B cell (primary cell): ENCODE data around the gene TUT4. TPM values are rescaled to one million over a fixed set of nuclear protein-coding genes. Genes with fewer than 3 reads are reported as not detected.

Experiments used
- ATAC-seq: fragments of 200-7000 bp; cut with Tn5 transposase; one replicate; pipeline ENCODE4 v1.10.0; 2021; ENCODE audit warnings: low read depth, mild to moderate bottlenecking, moderate number of reproducible peaks, moderate library complexity
- CTCF ChIA-PET: fragments of 350-600 bp; sonication (Branson Sonifier 250); formaldehyde crosslinking; loops from one replicate; lab custom pipeline; 2021; ENCODE audit warnings: antibody characterized with exemption, inconsistent platforms; lab: Charles Lee
- POLR2A ChIA-PET: fragments of 350-600 bp; sonication (Branson Sonifier 250); formaldehyde crosslinking; loops from one replicate; lab custom pipeline; 2021; ENCODE audit warnings: antibody characterized with exemption; lab: Charles Lee
- DNase-seq: peaks from one replicate; pipeline ENCODE4 v3.0.0; 2013
- H2AFZ ChIP-seq: 2 replicates; pipeline ENCODE4 v1.6.1; 2012; ENCODE audit warnings: mild to moderate bottlenecking, low read depth, low read length; ENCODE audit not compliant: insufficient read depth, poor library complexity, severe bottlenecking
- H3K27ac ChIP-seq, 2 donors: 1 replicate in 1 of 2; 2 replicates in 1 of 2; pipeline ENCODE4 v1.5.1; 2012 to 2013; ENCODE audit warnings: low read length in 2 of 2, mild to moderate bottlenecking in 2 of 2, moderate library complexity in 1 of 2
- H3K27me3 ChIP-seq, 4 experiments: fragments of 200-600 bp in 1 of 4; sonication (generic) in 1 of 4; replicated peaks in 1 of 4; 1 replicate in 2 of 4; 2 replicates in 2 of 4; pipeline versions ENCODE4 v1.6.1 to v1.7.0; 2013 to 2016; ENCODE audit warnings: low read length in 3 of 4, mild to moderate bottlenecking in 2 of 4, mixed read lengths in 1 of 4, moderate library complexity in 1 of 4; ENCODE audit not compliant: insufficient read depth in 4 of 4, control insufficient read depth in 3 of 4; ENCODE audit errors: control extremely low read depth in 1 of 4
- H3K36me3 ChIP-seq, 2 experiments: replicated peaks in 1 of 2; 1 replicate in 1 of 2; 2 replicates in 1 of 2; pipeline versions ENCODE4 v1.6.1 to v1.7.1; 2013; ENCODE audit warnings: low read length in 1 of 2; ENCODE audit not compliant: insufficient read depth in 2 of 2, control insufficient read depth in 1 of 2; ENCODE audit errors: control extremely low read depth in 1 of 2, extremely low read depth in 1 of 2
- H3K4me1 ChIP-seq, 2 donors: fragments of 200-600 bp in 1 of 2; sonication (generic) in 1 of 2; 1 replicate in 1 of 2; 2 replicates in 1 of 2; pipeline versions ENCODE4 v1.5.1 to v1.6.1; 2013 to 2017; ENCODE audit warnings: low read length in 2 of 2; ENCODE audit not compliant: control insufficient read depth in 2 of 2, insufficient read depth in 2 of 2
- H3K4me2 ChIP-seq: replicated peaks from 2 replicates; pipeline ENCODE3; 2012; ENCODE audit warnings: mild to moderate bottlenecking, low read depth, low read length; ENCODE audit not compliant: poor library complexity, severe bottlenecking
- H3K4me3 ChIP-seq, 5 experiments: fragments of 200-600 bp in 1 of 5; sonication (generic) in 1 of 5; 1 replicate in 3 of 5; 2 replicates in 2 of 5; pipeline versions ENCODE4 v1.5.1 to v1.7.0; 2011 to 2016; ENCODE audit warnings: low read length in 4 of 5, mild to moderate bottlenecking in 4 of 5, low read depth in 2 of 5, control low read depth in 1 of 5, moderate library complexity in 1 of 5; ENCODE audit not compliant: insufficient read depth in 1 of 5; ENCODE audit errors: control extremely low read depth in 1 of 5, extremely low read depth in 1 of 5
- H3K79me2 ChIP-seq: fragments of 200-600 bp; sonication (generic); one replicate; pipeline ENCODE4 v1.6.0; 2016; ENCODE audit warnings: low read length; ENCODE audit not compliant: control insufficient read depth, insufficient read depth
- H3K9ac ChIP-seq: fragments of 200-600 bp; sonication (generic); 2 replicates; pipeline ENCODE4 v1.6.1; 2017; ENCODE audit warnings: mild to moderate bottlenecking, low read length, moderate library complexity
- H3K9me3 ChIP-seq, 3 donors: one replicate each; pipeline versions ENCODE4 v1.6.1 to v1.7.1; 2013; ENCODE audit warnings: low read length in 2 of 3; ENCODE audit not compliant: control insufficient read depth in 2 of 3, insufficient read depth in 1 of 3; ENCODE audit errors: control extremely low read depth in 1 of 3
- H4K20me1 ChIP-seq: 2 replicates; pipeline ENCODE4 v1.6.0; 2012; ENCODE audit warnings: mild to moderate bottlenecking, low read length; ENCODE audit not compliant: insufficient read depth, control insufficient read depth, poor library complexity, severe bottlenecking
- H3K27ac Mint-ChIP-seq: one replicate; pipeline ENCODE4 v1.8.0; 2021; ENCODE audit warnings: mixed read lengths
- H3K27me3 Mint-ChIP-seq: one replicate; pipeline ENCODE4 v1.8.0; 2021; ENCODE audit warnings: mixed read lengths
- H3K4me1 Mint-ChIP-seq: one replicate; pipeline ENCODE4 v1.8.0; 2021; ENCODE audit warnings: mixed read lengths
- H3K4me3 Mint-ChIP-seq: one replicate; pipeline ENCODE4 v1.8.0; 2021; ENCODE audit warnings: mixed read lengths
- H3K9me3 Mint-ChIP-seq: one replicate; pipeline ENCODE4 v1.8.0; 2022; ENCODE audit warnings: mixed read lengths; ENCODE audit not compliant: insufficient read depth
- CTCF ChIP-seq: fragments of 200-600 bp; IDR thresholded peaks from one replicate; pipeline ENCODE4 v1.8.0; 2022; ENCODE audit warnings: antibody characterized with exemption, mild to moderate bottlenecking
- EZH2 ChIP-seq: IDR thresholded peaks from 2 replicates; pipeline ENCODE4 v1.6.1; 2012; ENCODE audit warnings: borderline replicate concordance, low read depth, mild to moderate bottlenecking, moderate library complexity, low read length; ENCODE audit not compliant: insufficient read depth, poor library complexity, severe bottlenecking
- WGBS: methylation state at CpG from one replicate; pipeline ENCODE4 v1.1.5; 2013; ENCODE audit warnings: missing lambda C conversion rate; ENCODE audit not compliant: insufficient coverage; 5-methylcytosine and 5-hydroxymethylcytosine counted together
- intact Hi-C: fragments of 100-400 bp; cut with micrococcal nuclease; formaldehyde crosslinking; loops from one replicate; pipeline ENCODE4 v1.10.0; 2022
- polyA plus RNA-seq: library from polyadenylated mRNA; depleted of rRNA; stranded (reverse); fragments of >200 nt; gene quantifications from 2 replicates; pipeline ENCODE4 v1.2.3, GENCODE V29; 2012
- total RNA-seq, 2 donors: library from RNA; stranded (reverse); fragments of 120-200 nt in 1 of 2; gene quantifications; 1 replicate in 1 of 2; 2 replicates in 1 of 2; pipeline versions ENCODE4 v1.2.3 to v1.2.4, GENCODE V29; 2013 to 2022

The TUT4 gene
- total and polyA plus RNA-seq, 2 donors (not counting 1 experiment from before 2014, with no cell fraction given): 76.6 to 248 TPM

GRCh38 chr1:52593495-52593894, 40.6 kb upstream of the TUT4 start:
- Mint-ChIP-seq H3K27ac (peak overlapping the region; percentile 67), H3K4me3 (no peak overlapping the region), H3K27me3 (no peaks in the 10 kb centered on the region), H3K9me3 (no peaks in the 10 kb centered on the region), H3K4me1 (peaks cover 37% of the 10 kb centered on the region)
- POLR2A ChIA-PET: interaction anchor here (1.0 to 1.6 kb wide), 3 partner anchors 8 to 40 kb away, joined by 4 read pairs; partner anchors contain the start of genes GPX7, SHISAL2A and TUT4
- no peaks in the 10 kb centered on the region for H4K20me1 ChIP-seq
- no peak overlapping the region for H3K4me2 ChIP-seq
- no peak for ATAC-seq
- H3K27ac ChIP-seq: peak overlapping the region in 1 of 2 donors; percentile 69
- H3K9ac ChIP-seq: no peak overlapping the region
- H3K27me3 ChIP-seq: no peaks in the 10 kb centered on the region
- CTCF ChIA-PET: interaction anchor here (1.1 to 1.8 kb wide), 4 partner anchors 8 to 73 kb away, joined by 4 to 6 read pairs (median 4); partner anchors contain the start of genes GPX7 and SHISAL2A
- H3K36me3 ChIP-seq: no peaks in the 10 kb centered on the region
- no peak overlapping the region for H3K4me3 ChIP-seq
- H2AFZ ChIP-seq: no peak overlapping the region
- no peak for DNase-seq
- intact Hi-C loops: no loop called here
- TF ChIP-seq EZH2: no peak
- no peak for TF ChIP-seq CTCF
- no peaks in the 10 kb centered on the region for H3K9me3 ChIP-seq
- H3K79me2 ChIP-seq: no peaks in the 10 kb centered on the region
- H3K4me1 ChIP-seq: peaks cover 19 to 23% of the 10 kb centered on the region in 2 donors
- no CpG with 5 or more reads among the region's 1 CpG for whole genome bisulfite sequencing

GRCh38 chr1:52592637-52593323, 39.9 kb upstream of the TUT4 start:
- Histone ChIP-seq H3K79me2 (no peaks in the 10 kb centered on the region), H3K27ac (peak overlapping the region; percentile 16 to 69), H3K9me3 (no peaks in the 10 kb centered on the region), H3K4me1 (peaks cover 25 to 28% of the 10 kb centered on the region in 2 donors), H3K4me3 (no peak overlapping the region), H3K9ac (peak overlapping the region; percentile 1), H2AFZ (peak overlapping the region; percentile 37), H3K4me2 (peak overlapping the region; percentile 41), H3K27me3 (no peaks in the 10 kb centered on the region), H4K20me1 (no peaks in the 10 kb centered on the region), H3K36me3 (no peaks in the 10 kb centered on the region)
- ATAC-seq (peak; percentile 47), DNase-seq (peak; percentile 50)
- Mint-ChIP-seq H3K9me3 (no peaks in the 10 kb centered on the region), H3K27ac (peak overlapping the region; percentile 83), H3K4me3 (peak overlapping the region; percentile 29), H3K4me1 (peaks cover 42% of the 10 kb centered on the region), H3K27me3 (no peaks in the 10 kb centered on the region)
- intact Hi-C loops: no loop called here
- no peak for TF ChIP-seq EZH2
- TF ChIP-seq CTCF: no peak
- CTCF ChIA-PET: interaction anchor here (1.1 to 1.8 kb wide), 4 partner anchors 9 to 74 kb away, joined by 4 to 6 read pairs (median 4); partner anchors contain the start of genes GPX7 and SHISAL2A
- POLR2A ChIA-PET: interaction anchor here (0.8 to 1.6 kb wide), 4 partner anchors 9 to 41 kb away, joined by 3 to 4 read pairs (median 4); partner anchors contain the start of genes GPX7, SHISAL2A and TUT4
- WGBS: no CpG with 5 or more reads among the region's 5 CpGs
